ES-I3 (cell line): ENCODE results near the gene RHOBTB1.
"Not testable (repeated sequence)": the region's sequence is repeated elsewhere in the genome, so short reads cannot be mapped to it uniquely, and the experiment has no call there.

Source experiments
- H3K36me3 ChIP-seq: 2 replicates; pipeline ENCODE4 v1.6.1; 2013; ENCODE audit warnings: mild to moderate bottlenecking, low read length, control low read depth, moderate library complexity; ENCODE audit not compliant: insufficient read depth
- H3K4me1 ChIP-seq: 2 replicates; pipeline ENCODE4 v1.6.1; 2013; ENCODE audit warnings: mild to moderate bottlenecking, control low read depth, low read length; ENCODE audit not compliant: insufficient read depth
- H3K9ac ChIP-seq: 2 replicates; pipeline ENCODE4 v1.6.1; 2013; ENCODE audit warnings: low read depth, mild to moderate bottlenecking, low read length, moderate library complexity
- H3K9me3 ChIP-seq: 2 replicates; pipeline ENCODE4 v1.6.1; 2013; ENCODE audit warnings: mild to moderate bottlenecking, low read length, moderate library complexity; ENCODE audit not compliant: control insufficient read depth, insufficient read depth

RHOBTB1 gene

DNA sequence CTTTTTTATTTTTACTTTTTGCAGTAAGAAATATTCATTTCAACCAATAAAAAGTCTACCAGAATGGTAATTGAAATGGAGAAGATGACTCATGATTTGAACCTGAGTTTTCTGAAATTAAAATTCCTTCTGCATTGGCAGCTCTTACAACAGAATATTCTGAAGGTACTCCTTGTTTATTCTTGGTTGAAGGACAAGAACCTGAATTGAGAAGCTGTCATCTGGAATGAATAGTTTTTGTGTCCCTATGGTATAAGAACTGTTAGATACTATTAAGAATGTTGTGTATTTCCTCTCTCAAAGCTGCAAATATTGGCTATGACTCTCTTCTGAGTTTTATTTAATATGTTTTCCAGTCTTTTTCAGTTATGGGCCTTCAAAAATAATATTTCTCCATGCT is 109.6 kb downstream of the RHOBTB1 start:
- Histone ChIP-seq H3K9ac (no peak overlapping the region), H3K9me3 (no peaks in the 10 kb centered on the region)

GRCh38 chr10:60832136-60832535 is 111.8 kb downstream of the RHOBTB1 start:
- H3K4me1 ChIP-seq: peaks cover 14% of the 10 kb centered on the region
- not testable (repeated sequence) for H3K9me3 ChIP-seq, H3K9ac ChIP-seq, H3K36me3 ChIP-seq

More for the DNA sequence above, 109.6 kb downstream of the RHOBTB1 start:
- H3K36me3 ChIP-seq: no peaks in the 10 kb centered on the region
- no peaks in the 10 kb centered on the region for H3K4me1 ChIP-seq

DNA sequence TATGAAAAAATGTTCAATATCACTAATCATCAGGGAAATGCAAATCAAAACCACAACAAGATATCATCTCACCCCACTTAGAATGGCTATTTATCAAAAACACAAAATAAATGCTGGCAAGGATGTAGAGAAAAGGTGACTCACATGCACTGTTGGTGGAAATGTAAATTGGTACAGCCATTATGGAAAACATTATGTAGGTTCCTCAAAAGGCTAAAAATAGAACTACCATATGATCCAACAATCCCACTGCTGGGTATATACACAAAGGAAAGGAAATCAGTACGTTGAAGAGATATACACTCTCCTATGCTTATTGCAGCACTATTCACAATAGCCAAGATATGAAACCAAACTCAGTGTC is 115.5 kb downstream of the RHOBTB1 start:
- Histone ChIP-seq H3K36me3 (no peaks in the 10 kb centered on the region), H3K9me3 (no peaks in the 10 kb centered on the region), H3K4me1 (peaks cover 14% of the 10 kb centered on the region), H3K9ac (no peak overlapping the region)

DNA sequence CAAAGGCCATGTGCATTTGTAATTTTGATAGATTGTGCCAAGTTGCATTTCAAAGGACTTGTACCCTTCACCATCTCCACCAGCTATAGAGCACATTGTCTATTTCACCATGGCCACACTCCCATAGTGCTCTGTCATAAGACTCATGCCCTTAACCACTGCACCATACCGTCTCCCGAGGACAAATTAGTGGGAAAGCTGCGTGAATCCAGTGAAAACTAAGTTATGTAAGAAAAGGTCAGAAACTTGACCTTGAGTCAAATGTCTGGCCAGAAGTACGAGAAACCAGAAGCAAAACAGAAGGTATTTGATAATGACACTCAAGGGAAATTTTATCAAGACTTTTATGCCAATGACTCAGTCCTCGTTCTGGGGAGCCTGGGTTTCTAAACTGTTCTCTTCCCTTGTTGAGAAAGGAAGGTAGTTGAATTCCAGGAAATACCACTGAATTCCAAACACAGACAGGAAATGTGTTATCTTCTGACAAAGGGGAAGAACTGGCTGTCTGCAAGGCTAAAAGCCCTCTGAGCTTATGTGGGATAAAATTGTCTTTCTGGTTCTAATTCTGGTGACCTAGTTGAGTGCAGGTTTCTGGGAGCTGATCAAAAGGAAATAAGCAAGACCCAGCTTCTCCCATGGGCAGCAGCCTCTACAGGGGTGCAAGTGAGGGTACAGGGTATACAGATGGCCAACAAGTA is 116.0 kb downstream of the RHOBTB1 start:
- H3K36me3 ChIP-seq: no peaks in the 10 kb centered on the region
- H3K4me1 ChIP-seq: peaks cover 14% of the 10 kb centered on the region
- H3K9me3 ChIP-seq: no peaks in the 10 kb centered on the region
- no peak overlapping the region for H3K9ac ChIP-seq

DNA sequence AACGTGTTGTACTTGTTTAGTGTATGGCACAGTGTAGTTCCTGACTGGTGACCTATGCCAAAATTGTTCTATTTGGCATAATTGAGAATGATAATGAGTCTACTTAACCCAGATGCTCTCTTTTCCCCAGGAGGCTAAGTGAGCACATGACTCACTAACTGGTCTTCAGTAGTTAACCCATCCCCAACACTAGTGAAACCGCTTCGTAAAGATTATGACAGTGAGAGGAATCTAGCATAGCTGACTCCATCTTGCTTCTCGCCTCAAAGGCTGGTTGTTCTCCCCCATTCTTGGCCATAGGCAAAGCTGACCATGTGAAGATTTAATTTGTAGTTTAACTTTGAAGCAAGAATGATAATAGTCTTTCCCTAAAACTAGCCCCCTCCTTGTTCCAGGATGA is 118.5 kb downstream of the RHOBTB1 start:
- Histone ChIP-seq H3K4me1 (peaks cover 16% of the 10 kb centered on the region), H3K36me3 (no peaks in the 10 kb centered on the region), H3K9ac (no peak overlapping the region), H3K9me3 (no peaks in the 10 kb centered on the region)

- peaks cover 11% of the 10 kb centered on the region for H3K4me1 ChIP-seq
- no peaks in the 10 kb centered on the region for H3K36me3 ChIP-seq
Observed at GRCh38 chr10:60823324-60823723, 120.7 kb downstream of the RHOBTB1 start.

GRCh38 chr10:60822809-60823208 is 121.2 kb downstream of the RHOBTB1 start:
- H3K36me3 ChIP-seq: no peaks in the 10 kb centered on the region
- peaks cover 6% of the 10 kb centered on the region for H3K4me1 ChIP-seq
- H3K9me3 ChIP-seq: no peaks in the 10 kb centered on the region
- H3K9ac ChIP-seq: no peak overlapping the region

More at GRCh38 chr10:60823324-60823723, 120.7 kb downstream of the RHOBTB1 start:
- no peak overlapping the region for H3K9ac ChIP-seq
- H3K9me3 ChIP-seq: no peaks in the 10 kb centered on the region

- H3K4me1 ChIP-seq: peaks cover 8% of the 10 kb centered on the region; the same call in 1 of the 2 replicates
- no peaks in the 10 kb centered on the region for H3K36me3 ChIP-seq
- no peak overlapping the region for H3K9ac ChIP-seq
- no peaks in the 10 kb centered on the region for H3K9me3 ChIP-seq
Observed at GRCh38 chr10:60821656-60822055, 122.3 kb downstream of the RHOBTB1 start.

DNA sequence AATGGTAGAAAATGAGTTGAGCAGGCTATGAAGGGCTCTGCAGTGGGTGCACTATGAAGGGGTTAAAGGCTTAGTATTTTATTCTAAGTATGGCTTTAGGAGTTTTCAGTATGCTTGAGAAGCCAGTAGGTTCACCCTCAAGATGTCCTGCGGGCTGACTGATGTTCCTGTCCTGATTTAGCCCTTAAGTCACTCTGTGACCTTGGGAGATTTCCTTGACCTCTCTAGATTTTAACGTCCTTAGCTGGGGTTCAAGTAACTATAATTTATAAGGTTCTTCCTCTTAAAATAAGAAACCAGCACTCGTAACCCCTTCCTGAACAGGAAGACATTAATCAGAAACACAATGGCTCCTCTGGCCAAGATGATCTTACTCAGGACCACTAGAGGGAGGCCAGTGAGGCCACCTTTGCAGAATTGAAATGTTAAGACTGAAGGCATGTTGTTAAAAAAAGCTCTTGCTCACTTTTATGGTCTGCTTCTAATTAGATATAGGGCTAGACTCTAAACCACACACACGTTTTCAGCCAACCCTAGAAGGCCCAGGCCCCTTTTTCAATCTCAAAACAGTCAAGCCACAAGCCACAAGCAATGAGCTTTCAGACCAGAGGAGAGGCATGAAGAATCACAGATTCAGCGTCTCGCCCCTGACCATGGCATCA is 123.8 kb downstream of the RHOBTB1 start:
- Histone ChIP-seq H3K9me3 (no peaks in the 10 kb centered on the region), H3K4me1 (peaks cover 8% of the 10 kb centered on the region; the same call in 1 of the 2 replicates), H3K9ac (no peak overlapping the region), H3K36me3 (no peaks in the 10 kb centered on the region)
